GM12892 (cell line): ENCODE results near the gene AFF3.
"Not testable (repeated sequence)": the region's sequence is repeated elsewhere in the genome, so short reads cannot be mapped to it uniquely, and the experiment has no call there.

Source experiments
- DNase-seq: peaks from one replicate; pipeline ENCODE4 v3.0.0; 2011; ENCODE audit not compliant: insufficient read length
- FAIRE-seq: peaks from 2 replicates; lab custom pipeline; 2011; peaks lifted over from hg19 to GRCh38; lab: Jason Lieb, UNC
- POLR2A ChIP-seq: IDR thresholded peaks from 2 replicates; pipeline ENCODE4 v1.6.1; 2011; ENCODE audit warnings: low read depth, low read length, control low read depth
- POLR2AphosphoS5 ChIP-seq: IDR thresholded peaks from 2 replicates; pipeline ENCODE4 v1.6.1; 2011; ENCODE audit warnings: low read depth, low read length, control low read depth
- TAF1 ChIP-seq: IDR thresholded peaks from 2 replicates; pipeline ENCODE4 v1.6.1; 2011; ENCODE audit warnings: low read depth, mild to moderate bottlenecking, control low read depth, low read length, borderline replicate concordance

Gene AFF3

DNA sequence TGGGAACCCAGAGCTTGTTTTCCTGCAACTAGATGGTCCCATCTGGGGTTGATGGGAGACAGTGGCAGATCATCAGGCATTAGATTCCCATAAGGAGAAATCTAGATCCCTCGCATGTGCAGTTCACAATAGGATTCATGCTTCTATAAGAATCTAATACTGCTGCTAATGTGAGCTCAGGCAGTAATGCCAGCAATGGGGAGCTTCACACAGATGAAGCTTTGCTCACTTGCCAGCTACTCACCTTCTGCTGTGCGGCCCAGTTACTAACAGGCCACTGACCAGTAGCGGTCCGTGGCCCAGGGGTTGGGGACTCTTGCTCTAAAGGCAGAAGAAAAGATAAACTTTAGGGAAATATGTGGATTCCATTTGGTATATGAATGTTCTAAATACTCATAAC lies 192.9 kb downstream of the AFF3 start:
- no peak for TF ChIP-seq POLR2A
- no peak for TF ChIP-seq POLR2AphosphoS5
- TF ChIP-seq TAF1, result no peak
- DNase-seq (no peak), FAIRE-seq (no peak)

DNA sequence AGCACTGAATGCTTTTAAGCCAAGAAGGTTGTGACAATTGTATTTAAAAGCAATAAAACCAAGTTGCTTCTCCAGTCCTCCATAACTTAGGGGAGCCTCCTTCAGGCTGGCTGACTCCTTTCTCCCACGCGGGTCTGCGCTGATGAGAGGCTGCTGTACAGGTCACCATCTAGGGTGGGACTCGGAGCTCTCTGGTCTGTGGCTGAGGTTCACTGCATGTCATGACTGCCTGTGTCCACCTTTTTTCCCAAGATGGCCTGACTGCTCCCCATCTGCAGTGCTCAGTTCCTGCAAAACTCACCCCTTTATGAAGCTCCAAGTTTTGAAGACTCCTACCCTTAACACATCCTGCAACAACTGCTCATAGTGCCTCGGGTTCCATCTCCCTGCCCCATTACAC lies 194.4 kb downstream of the AFF3 start:
- DNase-seq (no peak), FAIRE-seq (no peak)
- TF ChIP-seq POLR2AphosphoS5 (no peak), POLR2A (no peak)

DNA sequence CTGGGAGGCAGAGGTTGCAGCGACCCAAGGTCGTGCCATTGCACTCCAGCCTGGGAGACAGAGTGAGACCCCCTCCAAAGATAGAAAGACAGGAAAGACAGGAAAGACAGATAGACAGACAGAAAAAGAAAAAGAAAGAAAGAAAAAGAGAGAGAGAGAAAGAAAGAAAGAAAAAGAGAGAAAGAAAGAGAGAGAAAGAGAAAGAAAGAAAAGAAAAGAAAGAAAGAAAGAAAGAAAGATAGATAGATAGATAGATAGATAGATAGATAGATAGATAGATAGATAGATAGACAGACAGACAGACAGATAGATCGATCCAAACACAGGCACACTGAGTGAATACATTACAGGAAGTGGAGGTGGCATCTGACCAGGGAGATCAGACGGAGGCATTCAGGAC lies 195.0 kb downstream of the AFF3 start:
- DNase-seq, FAIRE-seq: not testable (repeated sequence)

GRCh38 chr2:99944019-99944418 lies 198.4 kb downstream of the AFF3 start:
- TF ChIP-seq TAF1, result no peak
- TF ChIP-seq POLR2A, result no peak
- no peak for TF ChIP-seq POLR2AphosphoS5
- FAIRE-seq (no peak), DNase-seq (no peak)

DNA sequence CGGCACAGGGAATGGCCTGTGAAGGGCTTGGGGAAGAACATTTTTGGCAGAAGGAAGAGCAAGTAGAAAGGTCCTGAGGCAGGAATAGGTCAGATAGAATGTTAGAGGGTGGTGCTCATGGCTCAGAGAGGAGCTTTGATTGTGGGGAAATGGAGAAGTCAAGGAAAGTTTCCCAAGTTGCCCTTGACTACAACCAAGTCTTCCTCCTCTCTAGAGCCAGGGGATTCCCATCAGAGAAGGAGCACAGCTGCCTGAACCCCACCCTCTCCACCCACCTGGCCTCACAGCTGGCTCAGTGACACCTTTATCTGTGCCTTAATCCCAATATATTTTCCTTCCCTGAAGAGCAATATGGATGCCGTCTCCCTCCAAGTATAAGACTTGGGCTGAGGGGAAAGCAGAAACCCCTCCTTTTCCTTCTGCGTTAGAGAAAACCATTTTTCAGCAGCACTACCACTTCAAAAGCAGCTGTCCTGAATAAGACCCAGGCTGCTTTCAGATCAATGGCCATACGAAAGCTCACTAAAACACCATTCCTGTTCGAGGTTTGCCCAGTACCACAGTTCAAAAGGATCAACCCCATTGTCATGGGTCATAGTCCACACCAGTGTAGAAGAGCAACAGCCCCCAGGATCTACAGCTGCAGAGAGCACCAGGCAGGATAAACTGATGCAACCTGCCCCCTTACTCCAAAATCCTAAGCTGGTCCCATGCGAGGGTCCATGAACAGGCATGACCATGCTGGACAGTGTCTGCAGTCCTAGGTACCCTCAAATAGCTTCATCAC lies 199.6 kb downstream of the AFF3 start:
- no peak for TF ChIP-seq TAF1
- TF ChIP-seq POLR2A, result no peak
- TF ChIP-seq POLR2AphosphoS5, result no peak
- no peak for FAIRE-seq
- no peak for DNase-seq

DNA sequence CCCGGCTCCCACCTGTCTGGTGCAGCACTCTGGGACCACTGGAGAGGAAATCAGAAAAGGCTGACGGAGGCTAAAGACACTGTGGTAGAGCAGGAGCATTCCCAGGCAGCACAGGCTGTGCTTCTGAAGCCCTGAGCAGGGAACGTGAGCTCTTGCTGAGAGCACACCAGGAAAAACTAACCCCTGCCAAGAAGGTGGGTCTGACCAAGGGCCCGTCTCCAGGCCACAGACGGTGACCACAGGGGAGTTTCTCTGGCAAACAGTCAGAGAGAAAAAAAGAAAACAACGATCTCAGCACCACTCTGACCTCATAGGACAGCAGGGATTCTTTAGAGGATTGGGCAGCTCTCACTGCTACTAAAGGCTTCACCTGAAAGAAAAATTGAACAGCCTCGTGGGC lies 201.4 kb downstream of the AFF3 start:
- no peak for FAIRE-seq
- DNase-seq, result no peak
- TF ChIP-seq TAF1 (no peak), POLR2AphosphoS5 (no peak), POLR2A (no peak)

DNA sequence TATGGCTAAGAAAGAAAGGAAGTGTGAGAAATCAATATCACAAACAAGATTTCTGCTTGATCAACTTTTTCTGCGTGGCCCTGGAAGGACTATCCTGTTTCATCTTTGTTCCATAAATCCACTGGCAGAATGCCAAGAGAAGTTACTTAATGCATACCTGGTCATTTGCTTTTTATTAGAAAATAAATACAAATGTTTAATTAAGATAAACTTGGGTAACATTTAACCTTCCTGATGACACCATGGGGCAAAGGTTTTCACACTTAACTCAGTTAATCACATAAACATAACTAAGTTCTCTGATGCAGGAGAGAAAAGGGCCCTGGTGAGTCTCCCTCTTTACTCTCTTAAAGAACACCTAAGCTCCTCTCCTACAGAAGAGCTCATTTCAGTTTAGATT lies 203.3 kb downstream of the AFF3 start:
- TF ChIP-seq TAF1 (no peak), POLR2AphosphoS5 (no peak), POLR2A (no peak)
- FAIRE-seq, result no peak
- no peak for DNase-seq

DNA sequence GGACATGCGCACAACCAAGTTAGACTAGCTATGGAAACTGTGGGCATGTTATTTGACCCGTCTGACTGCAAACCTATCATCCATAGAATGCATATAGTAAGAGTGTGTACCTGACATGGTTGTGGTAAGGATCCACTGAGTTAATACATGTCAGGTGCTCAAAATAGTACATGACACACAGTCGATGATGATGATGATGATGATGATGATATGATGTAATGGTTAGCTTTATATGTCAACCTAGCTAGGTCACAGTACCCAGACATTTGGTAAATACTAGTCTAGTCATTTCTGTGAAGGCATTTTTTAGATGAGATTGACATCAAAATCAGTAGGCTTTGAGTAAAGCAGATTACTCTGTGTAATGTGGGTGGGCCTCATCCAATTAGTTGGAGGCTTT lies 204.1 kb downstream of the AFF3 start:
- DNase-seq (no peak), FAIRE-seq (no peak)
- TF ChIP-seq TAF1, result no peak
- TF ChIP-seq POLR2AphosphoS5, result no peak
- no peak for TF ChIP-seq POLR2A

DNA sequence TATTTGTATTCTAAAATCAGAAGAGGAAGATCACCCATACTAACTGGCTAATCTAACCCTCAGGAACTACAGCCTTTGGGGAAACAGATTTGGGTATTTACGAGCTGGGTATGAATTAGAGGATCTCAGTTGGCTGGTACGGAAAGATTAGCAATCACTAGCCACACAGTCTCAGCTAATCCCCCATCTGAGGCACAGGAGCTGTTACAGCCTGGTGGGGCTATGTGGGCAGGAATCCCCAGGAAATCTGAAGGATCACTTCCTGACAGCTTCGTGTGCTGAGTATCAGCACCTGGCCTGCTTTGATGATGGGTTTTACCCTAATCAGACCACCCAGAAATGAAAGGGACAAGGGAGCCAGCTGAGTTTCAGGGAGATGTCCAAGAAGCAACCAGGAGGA lies 206.3 kb downstream of the AFF3 start:
- FAIRE-seq (no peak), DNase-seq (no peak)
- TF ChIP-seq TAF1 (no peak), POLR2AphosphoS5 (no peak), POLR2A (no peak)

GRCh38 chr2:99935662-99936061 lies 206.7 kb downstream of the AFF3 start:
- TF ChIP-seq POLR2A, result no peak
- TF ChIP-seq TAF1, result no peak
- no peak for TF ChIP-seq POLR2AphosphoS5
- no peak for FAIRE-seq
- DNase-seq, result no peak

GRCh38 chr2:99933894-99934650 lies 208.3 kb downstream of the AFF3 start:
- DNase-seq, result no peak
- TF ChIP-seq POLR2A, result no peak
- no peak for TF ChIP-seq TAF1
- TF ChIP-seq POLR2AphosphoS5, result no peak
- no peak for FAIRE-seq

DNA sequence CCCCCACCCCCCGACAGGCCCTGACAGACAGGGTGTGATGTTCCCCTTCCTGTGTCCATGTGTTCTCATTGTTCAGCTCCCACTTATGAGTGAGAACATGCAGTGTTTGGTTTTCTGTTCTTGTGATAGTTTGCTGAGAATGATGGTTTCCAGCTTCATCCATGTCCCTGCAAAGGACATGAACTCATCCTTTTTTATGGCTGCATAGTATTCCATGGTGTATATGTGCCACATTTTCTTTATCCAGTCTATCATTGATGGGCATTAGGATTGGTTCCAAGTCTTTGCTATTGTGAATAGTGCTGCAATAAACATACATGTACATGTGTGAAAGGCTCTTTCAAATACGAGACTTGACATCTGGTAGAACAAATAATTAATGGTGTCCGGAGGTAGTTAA lies 208.9 kb downstream of the AFF3 start:
- DNase-seq, FAIRE-seq: not testable (repeated sequence)
